Measurements from ENCODE around the gene GSE1.

Gene GSE1

DNA sequence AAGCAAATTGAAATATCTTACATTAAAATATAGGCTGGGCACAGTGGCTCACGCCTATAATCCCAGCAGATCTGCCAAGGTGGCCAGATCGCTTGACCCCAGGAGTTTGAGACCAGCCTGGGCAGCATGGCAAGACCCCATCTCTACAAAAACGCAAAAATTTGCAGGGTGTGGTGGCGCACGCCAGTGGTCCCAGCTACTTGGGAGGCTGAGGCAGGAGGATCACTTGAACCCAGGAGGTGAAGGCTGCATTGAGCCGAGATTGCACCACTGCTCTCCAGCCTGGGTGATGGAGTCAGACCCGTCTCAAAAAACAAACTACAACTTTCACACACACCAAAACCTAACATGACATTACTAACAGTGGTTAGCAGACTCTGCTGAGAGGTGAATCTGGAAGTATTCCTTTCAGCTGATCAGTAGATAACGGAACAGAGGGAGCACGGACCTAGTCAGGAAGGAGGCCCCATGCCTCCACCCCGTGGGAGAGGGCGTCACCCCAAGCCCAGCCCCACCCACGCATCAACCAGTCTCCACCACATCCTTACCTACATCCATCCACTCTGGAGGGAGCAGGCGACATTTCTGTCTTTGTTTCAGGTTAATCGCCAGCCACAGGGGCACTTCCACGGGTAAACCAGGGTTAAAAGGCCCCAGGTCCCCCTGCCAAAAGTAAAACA is 73.9 kb downstream of the GSE1 start:
- no peak for DNase-seq

DNA sequence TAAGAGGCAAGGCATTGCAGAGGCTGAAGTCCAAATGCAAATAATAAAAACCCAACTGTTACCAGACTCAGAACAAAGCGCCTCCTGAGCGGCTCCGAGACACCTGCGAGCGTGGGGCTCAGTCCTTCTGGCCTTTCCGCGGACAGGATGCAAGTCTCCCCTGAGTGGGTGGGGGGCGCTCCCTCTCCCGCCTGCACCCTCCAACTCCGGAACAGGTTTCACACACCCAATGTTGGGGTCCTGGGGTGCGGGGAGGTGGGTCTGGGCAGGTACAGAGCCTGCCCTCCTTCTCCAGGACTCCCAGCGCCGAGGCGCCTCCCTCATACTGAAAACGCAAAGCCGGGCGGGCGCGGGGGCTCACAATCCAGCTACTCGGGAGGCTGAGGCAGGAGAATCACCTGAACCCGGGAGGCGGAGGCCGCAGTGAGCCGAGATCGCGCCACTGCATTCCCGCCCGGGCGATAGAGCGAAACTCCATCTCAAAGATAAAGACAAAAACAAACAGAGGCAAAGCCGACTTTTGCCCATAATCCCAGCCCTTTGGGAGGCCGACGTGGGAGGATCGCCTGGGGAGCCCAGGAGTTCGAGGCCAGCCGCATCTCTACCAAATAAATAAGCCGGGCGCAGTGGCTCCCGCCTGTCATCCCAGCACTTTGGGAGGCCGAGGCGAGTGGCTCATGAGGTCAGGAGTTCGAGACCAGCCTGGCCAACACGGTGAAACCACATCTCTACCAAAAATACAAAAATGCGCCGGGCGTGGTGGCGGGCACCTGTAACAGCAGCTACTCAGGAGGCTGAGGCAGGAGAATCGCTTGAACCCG is 74.7 kb downstream of the GSE1 start:
- DNase-seq: no peak

DNA sequence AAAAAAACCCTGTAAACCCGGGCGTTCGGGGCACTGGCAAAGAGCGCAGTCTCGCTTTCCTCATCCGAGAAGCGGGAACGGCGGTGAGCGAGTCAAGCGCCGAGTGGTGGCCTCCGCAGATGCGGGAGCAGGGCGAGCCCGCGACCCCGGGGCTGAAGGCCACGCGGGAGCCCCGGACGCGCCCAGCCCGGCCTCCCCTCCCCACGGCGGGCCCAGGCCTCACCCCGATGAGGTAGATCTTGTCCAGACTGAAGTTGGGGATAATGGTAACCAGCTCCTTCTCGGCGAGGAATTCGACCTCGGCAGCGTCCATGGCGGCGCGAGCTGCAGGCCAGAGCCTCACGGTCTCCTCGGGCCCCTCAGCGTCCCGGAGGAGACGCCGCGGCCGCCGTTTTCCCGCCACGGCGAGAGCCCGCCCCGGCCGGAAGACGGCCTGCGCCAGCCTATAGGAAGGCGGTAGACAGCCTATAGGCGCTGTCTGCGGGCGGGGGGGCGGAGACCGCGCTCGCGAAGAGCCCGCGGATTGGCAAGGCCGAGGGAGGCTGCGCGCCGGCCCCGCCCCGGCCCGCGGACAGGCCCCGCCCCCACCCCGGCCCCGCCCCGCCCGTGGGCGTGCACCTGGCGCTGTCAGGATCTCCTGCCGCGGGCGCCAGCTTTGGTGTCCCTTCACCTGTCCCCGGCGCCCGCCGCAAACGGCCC is 75.6 kb downstream of the GSE1 start, which contains the start of gene GINS2:
GINS2 (minus strand) TSS at position 369 of the 699 bp plus-strand sequence; CDS start at position 313, 56 bp downstream.
- DNase-seq: peak; percentile 80

DNA sequence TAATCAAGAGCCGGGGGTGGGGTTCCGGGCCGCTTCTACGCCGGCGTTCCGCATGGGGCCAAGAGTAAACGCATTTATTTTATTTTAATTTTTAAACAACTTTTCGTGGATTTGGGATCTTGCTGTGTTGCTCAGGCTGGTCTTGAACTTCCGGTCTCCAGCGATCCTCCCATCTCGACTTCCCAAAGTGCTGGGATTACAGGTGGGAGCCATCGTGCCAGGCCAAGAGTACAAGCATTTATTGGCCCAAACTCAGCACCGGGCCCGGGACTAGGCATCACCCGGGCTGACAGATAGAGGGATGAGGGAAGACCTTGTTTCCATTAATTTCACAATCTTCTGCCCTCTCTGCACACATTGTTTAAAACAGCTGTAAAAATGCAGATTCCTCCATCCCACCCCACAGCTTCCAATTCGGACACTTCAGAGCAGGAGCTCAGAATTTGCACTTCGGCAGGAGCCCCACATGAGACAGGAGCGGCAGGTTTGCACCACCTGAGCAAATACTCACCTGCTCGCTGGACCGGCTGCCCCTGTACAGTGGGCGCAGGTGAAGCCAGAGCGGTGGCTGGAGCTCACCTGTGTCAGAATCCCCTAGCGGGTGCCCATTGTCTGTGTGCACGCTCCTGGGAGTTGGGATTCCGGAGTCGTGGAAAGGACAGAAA is 76.3 kb downstream of the GSE1 start:
- no peak for DNase-seq

DNA sequence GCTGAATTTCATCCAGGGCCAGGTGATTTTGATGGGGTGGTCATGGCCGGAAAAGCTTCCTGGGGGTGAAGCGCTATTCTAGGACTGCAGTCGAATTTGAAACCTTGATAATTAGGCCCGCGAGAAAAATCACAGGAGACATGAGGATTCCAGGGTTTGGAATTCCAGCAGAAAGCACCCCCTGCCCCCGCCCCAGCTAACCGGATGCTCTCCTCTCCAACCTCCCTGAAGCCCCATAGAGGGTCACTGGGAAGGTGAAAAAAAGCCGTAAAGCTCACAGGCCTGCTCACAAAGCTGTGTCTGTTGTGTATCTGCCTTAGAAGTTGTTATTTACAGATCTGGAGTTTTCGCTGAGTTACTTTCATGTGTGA is 76.8 kb downstream of the GSE1 start:
- no peak for DNase-seq

DNA sequence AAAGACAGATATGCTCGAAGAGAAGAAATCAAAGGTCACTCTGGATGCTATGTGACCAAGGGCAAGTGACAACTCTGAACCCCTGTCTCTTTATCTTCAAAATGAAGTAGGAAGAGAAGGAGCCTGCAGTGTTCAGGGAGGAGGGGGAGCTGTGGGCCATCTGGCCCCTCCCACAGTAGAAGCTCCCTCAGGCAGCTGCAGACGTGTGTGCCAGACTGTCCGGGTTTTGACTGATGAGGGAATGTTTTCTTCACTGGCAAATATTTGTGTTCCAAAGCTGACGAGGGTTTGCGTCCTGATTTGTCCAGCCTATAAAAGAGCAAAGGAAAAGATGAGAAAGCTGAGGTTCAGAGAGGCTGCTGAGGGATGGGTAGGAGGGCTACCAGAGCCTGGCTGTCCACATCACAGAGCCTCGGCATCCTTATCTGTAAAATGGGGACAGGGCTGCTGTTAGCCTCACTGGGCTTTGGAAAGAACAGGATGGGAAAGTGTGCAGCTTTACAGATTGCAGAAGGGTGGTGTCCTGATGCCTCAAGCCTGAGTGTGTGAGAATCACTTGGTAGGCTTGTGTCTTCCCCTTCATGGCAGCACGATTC is 77.4 kb downstream of the GSE1 start:
- DNase-seq: no peak

DNA sequence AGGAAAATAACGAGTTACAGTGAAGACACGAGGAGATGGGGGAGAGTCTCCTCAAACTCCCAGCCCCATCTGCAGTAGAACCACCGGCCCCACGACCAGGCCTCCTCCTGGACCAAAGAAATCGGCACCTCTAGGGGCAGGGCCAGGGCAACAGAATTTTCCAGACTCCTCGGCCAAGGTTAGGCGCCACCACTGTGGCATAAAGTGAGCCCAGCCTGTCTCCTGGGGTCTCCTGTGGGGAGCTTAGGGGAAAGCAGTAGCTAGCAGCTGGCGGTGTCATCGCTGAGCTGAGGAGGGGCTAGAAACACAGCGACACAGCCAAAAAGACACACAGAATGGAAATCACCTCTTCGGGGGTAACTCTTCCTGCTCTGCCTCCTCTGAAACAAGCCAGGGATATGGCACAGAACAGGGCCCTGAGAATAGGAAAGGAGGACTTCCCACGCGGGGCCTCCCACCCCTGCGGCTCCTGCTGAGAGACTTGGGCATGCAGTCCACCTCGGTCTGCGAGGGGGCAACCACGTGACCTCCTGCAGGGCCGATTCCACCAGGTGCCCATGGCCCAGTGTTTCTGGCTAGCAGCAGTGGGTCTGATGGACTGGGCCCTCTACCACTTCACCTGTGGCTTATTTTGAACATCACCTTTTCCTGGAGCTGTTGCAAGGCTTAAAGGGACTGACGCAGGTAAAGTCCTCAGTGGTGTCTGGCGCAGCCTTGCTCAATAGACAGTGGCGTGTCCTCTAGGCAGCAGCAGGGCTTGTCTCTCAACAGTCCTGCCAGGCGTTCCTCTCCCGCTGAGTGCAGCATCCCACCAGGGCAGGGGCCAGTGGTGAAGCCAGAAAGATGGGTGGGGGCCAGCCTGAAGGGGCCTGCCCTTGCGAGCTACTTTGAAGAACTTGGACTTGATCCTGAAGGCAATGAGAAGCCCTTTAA is 82.3 kb downstream of the GSE1 start:
- DNase-seq: no peak

DNA sequence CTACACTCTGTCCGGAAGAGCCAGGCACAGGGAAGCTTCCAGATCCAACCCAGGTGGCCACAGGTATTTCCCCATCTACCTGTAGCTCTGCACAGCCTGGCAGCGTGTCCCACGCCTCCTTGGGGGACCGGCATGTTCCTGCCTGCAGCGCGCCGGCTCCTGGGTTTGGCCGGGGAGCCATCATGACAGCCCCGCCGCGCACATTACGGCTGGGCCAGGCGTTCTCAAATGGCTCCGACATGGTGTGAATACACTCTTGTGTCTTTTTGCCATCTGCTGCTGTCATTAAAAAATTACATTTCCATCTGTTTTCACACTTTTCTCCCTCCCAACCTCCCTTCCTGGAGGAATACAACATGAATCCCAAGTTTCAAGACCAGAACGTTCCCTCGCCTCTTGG is 83.7 kb downstream of the GSE1 start:
- DNase-seq: no peak

DNA sequence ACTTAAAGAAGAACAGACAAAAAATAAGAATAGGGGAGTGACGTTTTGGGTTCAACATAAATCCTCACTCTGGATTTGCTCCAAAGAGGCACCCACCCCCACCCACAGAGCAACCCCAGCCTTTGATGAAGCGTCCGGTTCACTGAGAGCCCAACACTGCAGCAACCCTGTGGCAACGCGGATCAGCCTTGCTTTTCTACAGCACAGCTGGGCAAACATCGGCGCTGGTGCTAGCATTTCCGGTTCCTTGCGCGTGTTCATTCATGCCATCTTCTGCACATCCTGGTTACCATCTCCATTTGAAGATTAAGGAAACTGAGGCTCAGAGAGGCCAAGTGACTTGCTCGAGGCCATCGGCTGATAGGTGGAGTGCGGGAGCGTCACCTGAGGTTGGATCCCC is 84.3 kb downstream of the GSE1 start:
- no peak for DNase-seq

DNA sequence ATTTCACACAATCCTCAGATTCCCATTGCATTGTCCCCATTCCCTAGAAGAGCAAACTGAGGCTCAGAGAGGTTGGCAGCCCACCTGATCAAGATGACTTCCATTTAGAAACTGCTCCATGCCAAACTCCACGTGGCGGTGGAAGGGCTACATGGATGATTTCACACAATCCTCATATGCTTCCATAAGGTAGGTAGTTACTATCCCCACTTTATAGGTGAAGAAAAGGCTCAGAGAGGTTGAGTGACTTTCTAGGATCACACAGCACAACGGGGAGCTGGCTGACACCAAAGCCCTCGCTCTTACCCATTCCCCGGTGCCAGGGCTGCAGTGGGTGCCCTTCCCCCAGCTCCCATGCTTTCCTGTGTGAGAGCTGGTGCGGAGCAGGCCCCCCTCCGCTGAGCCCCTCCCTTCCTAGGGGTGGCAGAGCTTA is 85.4 kb downstream of the GSE1 start:
- no peak for DNase-seq

DNA sequence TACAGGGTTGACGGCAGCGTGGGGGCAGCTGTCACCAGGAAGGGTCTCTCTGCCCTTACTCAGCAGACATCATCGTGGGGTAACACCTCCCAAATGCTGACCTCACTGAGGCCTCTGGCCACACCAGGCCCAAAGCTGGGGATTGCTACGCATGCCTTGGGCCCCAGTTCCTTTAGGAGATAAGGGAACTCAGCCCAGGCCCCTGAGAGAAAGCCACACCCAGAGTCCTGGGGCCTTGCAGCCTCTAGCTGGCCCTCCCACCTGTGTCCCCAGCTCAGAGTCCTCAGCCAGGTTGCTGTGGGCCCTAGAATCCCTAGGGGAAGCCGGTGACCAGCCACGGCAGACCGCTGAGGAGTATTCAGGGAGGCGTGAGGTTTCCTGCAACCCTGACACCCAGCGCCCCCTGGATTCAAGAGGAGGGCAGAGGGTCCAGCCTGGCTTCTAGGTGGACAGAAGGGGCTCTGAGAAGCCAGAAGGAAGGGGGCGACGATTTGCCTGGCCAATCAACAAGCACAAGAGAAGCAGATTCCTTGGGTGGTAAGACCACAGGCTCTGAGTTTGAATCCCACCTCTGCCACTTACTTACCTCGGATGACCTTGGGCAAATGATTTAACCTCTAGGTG is 85.9 kb downstream of the GSE1 start:
- DNase-seq: no peak

DNA sequence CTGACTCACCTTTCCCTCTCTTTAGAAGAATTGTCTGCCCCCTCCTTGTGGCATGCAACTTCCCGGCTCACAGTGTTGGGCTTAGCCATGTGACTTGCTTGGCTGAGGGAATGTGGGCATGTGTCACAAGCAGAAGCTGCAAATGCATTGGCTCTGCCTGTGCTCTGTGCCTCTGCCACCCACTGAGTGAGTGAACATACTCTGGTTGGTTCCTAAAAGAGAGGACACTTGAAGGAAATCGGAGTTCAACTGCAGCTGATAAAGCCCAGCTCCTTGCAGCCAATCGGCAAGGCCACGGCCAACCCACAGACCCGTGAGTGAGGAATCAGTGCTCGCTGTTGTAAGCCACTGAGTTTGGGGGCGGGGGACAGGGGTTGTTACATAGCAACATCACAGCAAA is 86.5 kb downstream of the GSE1 start:
- no peak for DNase-seq

DNA sequence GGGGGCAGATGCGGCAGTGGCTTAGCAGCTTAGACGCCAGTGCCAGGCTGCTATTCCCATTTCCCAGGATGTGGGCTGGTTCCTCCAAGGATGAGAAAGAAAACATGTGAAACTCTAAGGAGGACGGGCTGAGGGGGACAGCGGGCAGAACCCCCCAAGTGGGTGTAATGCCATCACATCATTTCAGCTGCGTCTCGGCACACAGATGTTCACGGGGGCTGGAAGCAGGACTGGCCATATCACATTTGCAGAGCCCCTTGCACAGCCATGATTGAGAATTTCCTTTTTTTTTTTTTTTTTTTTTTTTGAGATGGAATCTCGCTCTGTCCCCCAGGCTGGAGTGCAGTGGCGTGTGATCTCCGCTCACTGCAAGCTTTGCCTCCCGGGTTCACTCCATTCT is 90.9 kb downstream of the GSE1 start:
- DNase-seq: no peak

DNA sequence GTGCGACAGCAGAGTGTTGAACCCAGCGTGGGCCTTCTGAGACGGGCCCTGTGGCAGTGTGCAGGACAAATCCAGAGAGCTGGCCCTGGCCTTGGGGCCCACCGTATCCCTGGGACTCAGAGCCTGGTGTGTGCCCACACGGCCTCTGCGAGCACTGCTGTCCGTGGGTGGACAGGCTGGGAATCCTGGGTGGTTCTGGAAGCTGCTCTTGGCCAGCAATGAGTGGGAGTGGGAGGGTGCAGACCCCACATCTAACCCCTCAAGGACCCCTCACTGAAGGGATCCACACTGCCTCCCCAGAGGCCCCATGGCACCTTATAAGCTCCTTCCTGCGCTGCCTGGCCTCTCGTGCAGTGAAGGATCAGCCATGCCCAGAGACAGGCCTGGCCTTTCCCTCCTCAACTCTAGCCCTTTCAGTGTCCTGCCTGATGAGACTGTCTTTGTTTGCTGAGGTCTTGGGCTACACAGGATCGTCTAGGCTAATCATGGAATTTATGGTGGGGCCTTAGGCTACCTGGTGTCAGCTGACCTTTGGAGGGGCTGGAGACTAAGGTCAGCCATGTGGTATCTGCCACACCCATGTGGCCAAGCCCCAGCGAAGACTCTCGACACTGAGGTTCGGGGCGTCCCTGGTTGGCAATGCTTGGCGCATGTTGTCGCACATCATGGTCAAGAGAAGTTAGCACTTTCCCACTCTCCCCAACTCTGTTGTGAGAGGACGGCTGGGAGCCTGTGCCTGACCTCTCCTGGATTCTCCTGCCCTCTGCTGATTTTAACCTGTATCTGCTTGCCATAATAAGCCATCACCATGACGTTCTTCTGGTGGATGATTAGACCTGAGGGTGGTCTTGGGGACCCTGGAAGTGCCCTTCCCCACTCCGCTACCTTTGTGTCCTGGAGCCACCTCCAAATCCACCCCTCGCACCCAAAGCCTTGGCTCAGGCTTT is 92.1 kb downstream of the GSE1 start:
- DNase-seq: no peak

DNA sequence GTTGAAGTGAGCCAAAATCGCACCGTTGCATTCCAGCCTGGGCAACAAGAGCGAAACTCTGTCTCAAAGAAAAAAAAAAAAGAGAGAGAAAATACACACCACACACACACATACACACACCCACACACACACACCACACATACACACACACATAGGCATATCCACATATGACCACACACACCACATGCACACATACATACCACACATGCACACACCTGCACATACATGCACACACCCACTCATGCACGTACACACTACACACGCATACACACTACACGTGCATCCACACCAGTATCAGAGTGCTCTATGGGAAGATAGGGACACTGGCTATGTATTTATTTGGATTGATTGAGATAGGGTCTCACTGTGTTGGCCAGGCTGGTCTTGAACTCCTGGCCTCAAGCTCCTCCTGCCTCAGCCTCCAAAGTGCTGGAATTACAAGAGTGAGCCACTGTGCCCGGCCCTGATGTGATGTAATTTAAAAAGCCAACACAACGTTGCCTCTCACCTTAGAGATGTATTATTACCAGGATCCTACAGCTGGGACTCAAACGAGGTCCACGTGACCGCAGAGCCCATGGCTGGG is 93.4 kb downstream of the GSE1 start:
- DNase-seq: no peak

DNA sequence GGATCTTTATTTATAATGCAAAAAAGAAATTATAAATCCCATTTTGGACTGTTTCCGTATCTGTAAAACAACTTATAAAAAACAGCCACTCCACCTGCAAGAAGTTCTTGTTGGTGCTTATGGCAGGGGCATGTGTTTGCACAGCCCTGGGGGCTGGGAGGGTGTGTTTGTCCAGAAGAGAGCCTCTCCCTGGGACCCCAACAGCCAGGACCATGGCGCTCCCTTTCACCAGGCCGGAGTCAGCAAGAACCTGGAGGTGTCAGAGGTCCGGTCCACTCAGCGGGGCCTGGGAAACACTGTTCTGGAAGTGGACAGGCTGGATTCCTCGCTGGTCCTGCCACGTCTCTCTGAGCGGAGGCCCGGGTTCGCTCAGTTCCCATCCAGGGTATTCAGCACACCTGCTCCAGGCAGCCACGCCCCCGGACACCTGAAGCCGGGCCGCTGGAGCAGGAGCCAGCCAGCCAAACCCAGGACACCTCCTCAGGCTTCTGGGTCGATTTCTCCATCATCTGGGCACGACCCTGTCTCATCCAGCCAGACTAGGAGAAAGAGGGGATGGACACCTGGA is 94.5 kb downstream of the GSE1 start:
- no peak for DNase-seq

DNA sequence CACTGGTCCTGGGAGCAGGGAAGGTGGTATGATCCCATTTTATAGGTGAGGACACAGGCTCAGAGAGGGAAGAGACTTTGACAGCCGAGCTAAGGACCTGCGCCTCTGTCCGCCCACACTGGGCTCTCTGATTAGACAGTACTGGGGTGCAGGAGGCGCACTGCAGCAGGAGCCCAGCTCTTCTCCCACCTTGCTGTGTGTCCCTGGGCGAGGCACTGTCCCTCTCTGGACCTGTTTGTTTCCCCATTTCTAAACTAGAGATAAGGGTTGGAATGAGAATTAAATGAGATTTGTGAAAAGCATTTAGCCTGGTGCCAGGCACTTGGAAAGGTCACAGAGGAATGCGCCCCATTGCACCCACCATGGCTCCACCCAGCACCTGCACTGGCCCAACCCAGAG is 95.2 kb downstream of the GSE1 start:
- no peak for DNase-seq

DNA sequence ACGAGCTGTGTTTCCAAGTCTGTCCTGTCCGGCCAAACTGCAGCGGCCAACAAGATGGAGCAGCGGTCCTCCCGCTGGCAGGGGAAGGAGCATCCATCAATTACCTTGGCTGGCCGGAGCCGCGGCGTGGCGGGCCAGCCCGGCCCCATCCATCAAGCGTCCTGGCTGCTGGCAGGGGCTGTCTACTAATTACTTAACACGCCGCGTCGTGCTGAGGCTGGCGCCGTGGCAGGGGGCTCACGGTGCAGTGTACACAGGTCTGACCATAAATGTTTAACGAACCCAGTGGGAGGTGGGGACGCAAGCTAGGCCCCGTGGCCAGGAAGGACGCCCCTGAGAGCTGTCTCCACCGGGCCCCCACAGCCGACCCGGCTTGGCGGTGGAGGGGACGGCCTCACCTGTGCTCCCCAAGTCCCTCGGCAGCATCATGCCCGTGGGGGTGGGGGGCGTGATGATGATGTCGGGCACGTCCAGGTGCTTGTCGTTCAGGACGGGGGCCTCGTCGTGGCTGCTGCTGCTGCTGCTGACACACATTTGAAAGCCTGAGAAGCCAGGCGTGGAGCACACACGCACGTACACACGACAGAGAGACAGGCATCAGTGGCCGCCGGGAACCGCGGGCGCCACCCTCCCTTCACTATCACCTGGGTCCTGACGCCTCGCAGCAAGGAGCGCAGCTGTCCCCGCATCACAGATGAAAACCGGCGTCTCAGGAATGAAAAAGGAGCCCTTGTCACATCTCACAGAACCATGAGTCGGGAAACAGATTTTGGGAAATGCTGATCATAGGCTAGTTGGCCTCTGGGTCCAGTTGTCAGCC is 96.9 kb downstream of the GSE1 start:
- DNase-seq: no peak
